GM12892 (cell line): ENCODE data around the gene USP7.

Source experiments
- POLR2A ChIP-seq: IDR thresholded peaks from 2 replicates; pipeline ENCODE4 v1.6.1; 2011; ENCODE audit warnings: low read depth, low read length, control low read depth
- POLR2AphosphoS5 ChIP-seq: IDR thresholded peaks from 2 replicates; pipeline ENCODE4 v1.6.1; 2011; ENCODE audit warnings: low read depth, low read length, control low read depth

DNA sequence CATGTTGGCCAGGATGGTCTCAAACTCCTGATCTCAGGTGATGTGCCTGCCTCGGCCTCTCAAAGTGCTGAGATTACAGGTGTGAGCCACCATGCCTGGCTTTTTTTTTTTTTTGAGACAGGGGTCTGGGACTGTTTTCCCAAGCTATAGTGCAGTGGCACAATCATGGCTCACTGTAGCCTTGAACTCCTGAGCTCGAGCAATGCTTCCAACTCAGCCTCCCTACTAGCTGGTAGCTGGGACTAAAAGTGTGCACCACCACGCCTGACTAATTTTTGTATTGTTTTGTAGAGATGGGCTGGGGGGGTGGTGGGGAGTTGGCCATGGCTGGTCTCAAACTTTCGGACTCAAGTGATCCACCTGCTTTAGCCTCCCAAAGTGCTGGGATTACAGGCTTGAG, 36.1 kb upstream of the USP7 start:
- TF ChIP-seq POLR2A = no peak
- no peak for TF ChIP-seq POLR2AphosphoS5
